ENCODE data around the gene KIF15.

KIF15 gene

GRCh38 chr3:44734646-44735168 is 26.9 kb upstream of the KIF15 start:
- H3K4me3 ChIP-seq (replicated peaks; ENCODE audit: low read depth, low read length): no peak overlapping the region
- no peak for DNase-seq (ENCODE audit: extremely low read depth, low read depth)
- no peak for TF ChIP-seq CTCF (IDR thresholded peaks at IDR 0.05; ENCODE audit: low read depth, low read length, missing control alignments)

- peak overlapping the region; percentile 90 for H3K4me3 ChIP-seq (replicated peaks; ENCODE audit: low read depth, low read length)
- no peak for DNase-seq (ENCODE audit: extremely low read depth, low read depth)
- TF ChIP-seq CTCF (IDR thresholded peaks at IDR 0.05; ENCODE audit: low read depth, low read length, missing control alignments): no peak
Observed at GRCh38 chr3:44761101-44761423, 532 bp upstream of the KIF15 start.

- DNase-seq (ENCODE audit: extremely low read depth, low read depth): no peak
- H3K4me3 ChIP-seq (replicated peaks; ENCODE audit: low read depth, low read length): peak overlapping the region; percentile 90
- TF ChIP-seq CTCF (IDR thresholded peaks at IDR 0.05; ENCODE audit: low read depth, low read length, missing control alignments): no peak
Observed at GRCh38 chr3:44762170-44762677, 630 bp downstream of the KIF15 start.

GRCh38 chr3:44762690-44763089 is 1.1 kb downstream of the KIF15 start:
- peak overlapping the region; percentile 90 for H3K4me3 ChIP-seq (replicated peaks; ENCODE audit: low read depth, low read length)
- no peak for TF ChIP-seq CTCF (IDR thresholded peaks at IDR 0.05; ENCODE audit: low read depth, low read length, missing control alignments)
- DNase-seq (ENCODE audit: extremely low read depth, low read depth): no peak

GRCh38 chr3:44764248-44764647 is 2.7 kb downstream of the KIF15 start:
- TF ChIP-seq CTCF (IDR thresholded peaks at IDR 0.05; ENCODE audit: low read depth, low read length, missing control alignments): no peak
- no peak for DNase-seq (ENCODE audit: extremely low read depth, low read depth)
- H3K4me3 ChIP-seq (replicated peaks; ENCODE audit: low read depth, low read length): no peak overlapping the region

GRCh38 chr3:44771424-44772098 is 10.0 kb downstream of the KIF15 start:
- DNase-seq (ENCODE audit: extremely low read depth, low read depth): no peak
- TF ChIP-seq CTCF (IDR thresholded peaks at IDR 0.05; ENCODE audit: low read depth, low read length, missing control alignments): no peak
- no peak overlapping the region for H3K4me3 ChIP-seq (replicated peaks; ENCODE audit: low read depth, low read length)

- no peak for TF ChIP-seq CTCF (IDR thresholded peaks at IDR 0.05; ENCODE audit: low read depth, low read length, missing control alignments)
- H3K4me3 ChIP-seq (replicated peaks; ENCODE audit: low read depth, low read length): no peak overlapping the region
- no peak for DNase-seq (ENCODE audit: extremely low read depth, low read depth)
Observed at GRCh38 chr3:44772099-44772442, 10.5 kb downstream of the KIF15 start.
